GM21381 (cell line): Measurements from ENCODE around the gene SMAD6.

Experiments
- ATAC-seq: cut with Tn5 transposase; IDR thresholded peaks from one replicate; pipeline ENCODE4 v1.9.1; 2021; ENCODE audit warnings: mild to moderate bottlenecking, moderate library complexity; ENCODE audit not compliant: unreplicated experiment

The SMAD6 gene

DNA sequence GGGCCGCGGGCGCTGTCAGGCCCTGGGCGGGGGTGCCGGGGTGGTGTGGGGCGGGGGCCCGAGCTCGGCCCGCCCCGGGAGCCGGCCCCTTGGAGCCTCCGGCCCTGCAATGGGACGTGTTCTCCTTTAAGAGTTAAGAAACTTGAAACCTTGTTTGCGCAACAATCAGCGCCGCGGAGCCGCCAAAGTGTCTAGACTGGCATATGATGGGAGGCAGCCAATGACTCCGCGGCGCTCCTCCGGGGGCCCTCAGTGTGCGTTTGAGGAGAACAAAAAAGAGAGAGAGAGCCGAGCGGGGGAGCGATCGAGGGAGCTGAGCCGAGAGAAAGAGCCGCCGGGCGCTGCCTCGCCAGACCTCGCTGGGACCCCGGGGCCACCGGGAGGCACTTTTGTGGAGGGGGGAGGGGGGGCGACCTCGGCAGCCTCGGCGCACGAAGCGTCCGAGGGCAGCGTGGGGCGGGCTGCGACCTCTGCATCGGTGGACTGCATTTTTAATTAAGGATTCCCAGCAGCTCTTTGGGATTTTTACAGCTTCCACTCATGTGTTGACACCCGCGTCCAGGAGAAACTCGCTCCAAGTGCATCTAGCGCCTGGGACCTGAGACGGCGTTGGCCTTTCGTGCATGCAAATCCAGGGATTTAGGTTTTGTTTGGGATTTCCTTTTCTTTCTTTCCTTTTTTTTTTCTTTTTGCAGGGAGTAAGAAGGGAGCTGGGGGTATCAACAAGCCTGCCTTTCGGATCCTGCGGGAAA, at the start of gene SMAD6:
TSS of gene SMAD6 (plus strand) at position 202 of the 752 bp plus-strand sequence. CDS start 1,023 bp downstream, outside the sequence.
- no peak for ATAC-seq

- no peak for ATAC-seq
Observed at GRCh38 chr15:66652806-66653205, 49.2 kb upstream of the SMAD6 start.

- ATAC-seq, result no peak
Observed at GRCh38 chr15:66653398-66653797, 48.6 kb upstream of the SMAD6 start.

- ATAC-seq, result no peak
Observed at GRCh38 chr15:66653852-66654251, 48.2 kb upstream of the SMAD6 start.

GRCh38 chr15:66654361-66654738, 47.7 kb upstream of the SMAD6 start:
- no peak for ATAC-seq

DNA sequence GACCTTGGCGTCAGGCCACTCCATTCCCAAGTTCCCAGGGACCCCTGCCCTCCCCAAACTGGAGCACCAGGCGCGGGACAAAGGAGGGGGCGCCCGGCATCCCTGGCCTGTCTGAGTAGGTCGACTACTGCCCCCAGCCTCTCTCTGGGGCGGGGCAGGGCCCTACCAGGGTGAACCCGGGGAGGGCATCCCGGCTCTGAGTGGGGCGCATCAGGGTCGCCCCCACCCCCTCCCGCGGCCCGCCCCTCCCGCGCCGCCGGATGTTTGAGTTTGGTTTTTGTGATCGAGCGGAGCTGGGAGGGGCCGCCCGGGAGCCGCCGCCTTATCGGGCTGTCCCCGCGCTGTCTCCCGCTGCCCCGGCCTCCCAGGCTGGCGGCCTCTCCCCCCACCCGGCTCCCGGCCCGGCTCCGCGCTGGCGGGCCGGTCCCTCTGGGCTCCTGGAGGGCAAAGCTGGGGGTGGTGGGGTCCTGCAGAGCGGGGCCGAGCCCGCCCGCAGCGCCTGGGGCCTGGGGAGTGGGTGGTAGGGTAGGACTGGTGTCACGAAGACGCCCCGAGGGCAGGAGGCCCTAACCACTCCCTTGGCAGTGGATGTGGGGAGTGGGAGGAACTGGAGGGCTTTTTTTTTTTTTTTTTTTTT, 47.2 kb upstream of the SMAD6 start:
- no peak for ATAC-seq

GRCh38 chr15:66655511-66655910, 46.5 kb upstream of the SMAD6 start:
- no peak for ATAC-seq

DNA sequence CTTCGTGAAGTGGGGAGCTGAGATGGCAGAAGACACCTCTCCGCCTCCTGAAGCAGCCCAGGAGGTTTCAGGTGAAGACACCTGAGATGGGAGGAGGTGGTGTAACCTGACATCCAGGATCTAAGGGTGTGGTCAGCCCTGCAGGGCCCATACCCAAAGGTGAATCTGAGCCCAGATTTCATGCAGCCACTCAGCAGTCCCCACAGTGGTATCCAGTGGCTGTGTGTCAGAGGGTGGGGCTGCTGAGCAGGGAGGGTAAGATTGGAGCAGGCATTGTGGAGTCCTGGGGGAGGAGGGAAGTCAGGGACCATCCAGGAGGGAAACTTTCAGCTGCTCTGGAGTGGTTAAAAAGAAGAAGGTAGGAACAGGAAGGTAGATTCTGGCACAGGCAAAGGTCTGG, 46.0 kb upstream of the SMAD6 start:
- ATAC-seq, result no peak

DNA sequence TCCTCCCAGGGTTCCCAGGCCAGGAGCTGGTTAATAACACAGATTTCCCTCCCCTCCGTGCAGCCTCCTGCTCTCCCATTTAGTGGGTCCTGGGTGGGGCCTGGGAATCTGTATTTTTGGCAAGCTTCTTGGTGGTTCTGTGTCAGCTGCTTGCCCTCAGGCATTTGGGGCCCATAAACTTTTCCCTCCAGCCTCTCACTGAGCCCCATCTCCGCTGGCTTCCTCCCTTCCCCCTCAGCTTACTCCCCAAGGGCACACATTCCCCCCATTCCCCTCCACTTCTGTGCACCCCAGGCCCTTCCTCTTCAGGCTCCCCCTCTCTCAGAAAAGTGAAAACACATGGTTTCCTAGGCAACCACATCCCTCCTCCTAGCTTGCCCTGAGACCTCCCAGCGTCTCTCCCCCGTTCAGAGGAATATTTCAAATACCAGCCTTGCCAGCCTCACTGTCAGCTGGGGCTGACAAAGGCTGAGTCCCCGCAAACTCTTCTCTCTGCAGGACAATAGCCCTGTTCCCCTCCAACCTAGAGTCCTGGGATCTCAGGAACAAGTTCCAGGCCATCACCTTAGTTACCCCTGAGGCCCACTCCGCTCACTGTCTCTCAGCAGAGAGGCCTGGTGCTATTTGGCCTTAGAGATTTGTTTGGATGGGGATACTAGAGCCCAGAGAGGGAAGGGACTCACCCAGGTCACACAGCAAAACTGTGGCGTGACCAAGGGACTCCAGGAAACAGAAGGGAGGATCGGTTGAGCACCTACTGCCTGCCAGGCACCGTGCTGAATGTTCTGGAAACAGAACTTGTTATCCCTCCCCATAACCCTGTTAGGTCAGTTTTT, 44.6 kb upstream of the SMAD6 start:
- ATAC-seq, result no peak

DNA sequence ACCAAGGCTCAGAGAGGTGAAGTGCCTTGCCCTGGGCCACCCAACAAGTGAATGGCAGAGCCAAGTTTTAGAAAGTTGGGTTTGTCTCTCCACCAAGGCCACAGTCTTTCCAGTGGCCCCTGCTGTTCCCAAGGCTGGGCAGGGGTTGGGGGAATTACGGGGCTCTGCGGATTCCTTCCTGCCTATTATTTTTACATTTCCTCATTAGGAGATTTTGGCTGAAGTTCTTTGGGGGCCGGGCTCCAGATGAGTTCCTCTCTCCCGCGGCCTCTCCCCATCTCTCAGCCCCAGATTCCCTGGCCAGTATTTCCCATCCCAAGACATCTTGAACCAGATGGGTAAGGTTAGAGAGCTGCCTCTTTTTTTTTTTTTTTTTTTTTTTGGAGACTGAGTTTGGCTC, 44.0 kb upstream of the SMAD6 start:
- ATAC-seq, result no peak

DNA sequence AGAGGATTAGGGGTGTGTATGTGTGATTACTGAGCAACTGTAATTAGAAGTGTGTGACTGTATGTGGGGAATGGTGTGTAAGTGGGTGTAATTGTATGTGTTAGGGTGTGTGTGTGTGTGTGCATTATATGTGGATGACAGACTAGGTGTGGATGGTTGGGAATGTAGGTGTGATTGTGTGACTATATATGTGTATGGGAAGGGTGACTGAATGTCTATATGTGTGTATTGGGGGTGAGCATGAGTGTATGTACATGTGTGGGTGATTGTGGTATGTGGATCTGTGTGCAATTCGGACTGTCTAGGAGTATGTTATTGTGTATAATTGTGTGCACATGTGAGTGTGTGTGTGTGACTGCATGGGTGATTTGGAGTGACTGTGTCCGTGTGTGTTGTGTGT, 43.2 kb upstream of the SMAD6 start:
- ATAC-seq, result no peak

- no peak for ATAC-seq
Observed at GRCh38 chr15:66659384-66659783, 42.7 kb upstream of the SMAD6 start.

DNA sequence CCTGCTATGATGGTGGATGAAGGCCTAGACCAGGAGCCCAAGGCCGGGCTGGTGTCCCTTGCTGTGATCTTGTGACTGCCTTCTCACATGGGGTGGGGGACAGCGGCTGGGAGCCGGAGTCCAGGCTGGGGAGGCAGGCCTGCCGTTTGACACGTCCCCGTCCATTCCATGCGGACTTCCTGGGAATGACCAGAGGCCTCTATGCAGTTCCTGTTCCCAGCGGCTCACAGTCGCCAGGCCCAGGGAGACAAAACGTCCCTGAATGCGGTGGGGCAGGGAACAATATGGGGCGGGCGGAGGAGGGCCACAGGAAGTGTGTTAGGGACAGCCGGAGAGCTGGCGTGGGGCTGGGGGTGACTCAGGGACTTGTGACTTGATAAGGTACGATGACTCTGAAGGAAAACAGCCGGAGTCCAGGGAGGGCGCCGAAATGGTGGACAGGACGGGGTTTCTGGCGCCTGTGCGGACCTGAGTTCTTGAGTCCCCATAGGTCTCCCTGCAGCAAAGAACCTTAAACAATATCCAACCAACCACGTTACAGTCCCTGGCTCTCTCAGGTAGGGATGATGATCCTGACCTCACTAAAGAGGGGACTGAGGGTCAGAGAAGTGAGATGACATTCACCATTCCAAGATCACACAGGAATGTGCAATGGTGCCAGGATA, 40.5 kb upstream of the SMAD6 start:
- ATAC-seq, result no peak

DNA sequence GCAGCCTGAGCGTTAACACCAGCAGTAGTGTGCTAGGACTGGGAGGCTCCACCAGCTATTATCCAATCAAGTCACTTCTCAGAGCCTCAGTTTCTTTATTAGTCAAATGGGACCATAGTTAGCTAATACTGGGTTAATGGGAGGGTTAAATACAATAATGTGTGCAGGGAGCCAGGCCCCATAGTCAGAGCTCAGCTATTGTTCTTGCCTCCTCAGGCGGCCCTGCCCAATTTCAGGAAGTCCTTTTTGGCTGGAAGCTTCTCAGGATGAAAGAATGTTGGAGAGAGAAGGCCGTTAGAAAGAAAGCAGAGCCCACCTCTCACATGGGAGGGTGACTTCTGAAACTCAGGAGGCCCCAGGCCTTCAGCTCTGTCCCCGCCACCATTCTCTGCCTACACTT, 39.5 kb upstream of the SMAD6 start:
- no peak for ATAC-seq

- ATAC-seq, result no peak
Observed at GRCh38 chr15:66663664-66664063, 38.4 kb upstream of the SMAD6 start.

- no peak for ATAC-seq
Observed at GRCh38 chr15:66670175-66670574, 31.9 kb upstream of the SMAD6 start.

DNA sequence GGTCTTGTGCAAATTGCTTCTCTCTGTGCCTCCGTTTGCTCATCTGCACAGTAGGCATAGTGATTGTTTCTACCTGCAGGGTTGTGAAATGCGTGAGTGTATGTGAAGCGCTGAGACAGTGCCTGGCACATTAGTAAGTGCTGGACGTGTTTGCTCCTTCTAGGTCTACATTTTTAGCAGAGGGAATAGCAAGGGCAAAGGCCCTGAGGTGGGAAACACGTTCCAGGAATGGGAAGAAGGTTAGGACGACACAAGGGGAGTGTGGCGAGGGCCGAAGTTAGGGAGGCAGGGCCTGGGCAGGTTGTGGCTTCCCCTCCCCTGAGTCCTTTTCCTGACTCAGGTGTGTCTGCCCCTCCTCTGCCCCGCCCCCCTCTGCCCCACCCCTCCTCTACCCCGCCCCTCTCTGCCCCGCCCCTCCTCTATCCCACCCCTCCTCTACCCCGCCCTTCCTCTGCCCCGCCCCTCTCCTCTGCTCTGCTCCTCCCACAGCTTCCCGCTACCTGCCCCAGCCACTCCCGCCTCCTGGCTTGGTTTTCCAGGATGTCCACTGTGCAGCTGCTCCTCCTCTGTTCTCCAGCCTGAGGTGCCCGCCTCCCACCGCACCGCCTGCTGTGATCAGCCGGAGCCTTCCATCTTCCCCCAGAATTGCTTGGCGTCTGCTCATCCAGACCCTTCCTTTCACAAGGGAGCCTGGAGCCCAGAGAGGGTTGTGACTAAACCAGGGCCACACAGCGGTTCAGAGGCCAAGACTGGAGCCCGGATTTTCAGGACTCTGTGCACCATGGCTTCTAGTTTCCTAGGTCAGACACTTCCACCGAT, 31.1 kb upstream of the SMAD6 start:
- ATAC-seq, result no peak

DNA sequence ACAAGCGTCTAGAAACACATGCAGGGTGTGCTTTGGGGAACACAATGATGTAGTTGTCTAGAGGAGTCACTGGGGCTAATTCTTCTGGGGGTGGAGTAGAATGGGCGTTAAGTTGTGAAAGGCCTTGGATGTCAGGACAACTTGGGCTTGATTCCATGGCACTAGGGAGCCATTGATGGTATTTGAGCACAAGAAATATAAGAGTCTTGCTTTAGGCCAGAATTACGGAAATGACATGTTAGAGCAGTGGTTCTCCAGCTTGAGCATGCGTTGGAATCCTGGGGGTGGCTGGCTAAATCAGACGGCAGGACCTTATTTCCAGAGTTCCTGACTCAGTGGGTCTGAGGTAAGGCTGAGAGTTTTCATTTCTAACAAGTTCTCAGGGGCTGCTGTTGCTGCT, 29.2 kb upstream of the SMAD6 start:
- ATAC-seq, result no peak

DNA sequence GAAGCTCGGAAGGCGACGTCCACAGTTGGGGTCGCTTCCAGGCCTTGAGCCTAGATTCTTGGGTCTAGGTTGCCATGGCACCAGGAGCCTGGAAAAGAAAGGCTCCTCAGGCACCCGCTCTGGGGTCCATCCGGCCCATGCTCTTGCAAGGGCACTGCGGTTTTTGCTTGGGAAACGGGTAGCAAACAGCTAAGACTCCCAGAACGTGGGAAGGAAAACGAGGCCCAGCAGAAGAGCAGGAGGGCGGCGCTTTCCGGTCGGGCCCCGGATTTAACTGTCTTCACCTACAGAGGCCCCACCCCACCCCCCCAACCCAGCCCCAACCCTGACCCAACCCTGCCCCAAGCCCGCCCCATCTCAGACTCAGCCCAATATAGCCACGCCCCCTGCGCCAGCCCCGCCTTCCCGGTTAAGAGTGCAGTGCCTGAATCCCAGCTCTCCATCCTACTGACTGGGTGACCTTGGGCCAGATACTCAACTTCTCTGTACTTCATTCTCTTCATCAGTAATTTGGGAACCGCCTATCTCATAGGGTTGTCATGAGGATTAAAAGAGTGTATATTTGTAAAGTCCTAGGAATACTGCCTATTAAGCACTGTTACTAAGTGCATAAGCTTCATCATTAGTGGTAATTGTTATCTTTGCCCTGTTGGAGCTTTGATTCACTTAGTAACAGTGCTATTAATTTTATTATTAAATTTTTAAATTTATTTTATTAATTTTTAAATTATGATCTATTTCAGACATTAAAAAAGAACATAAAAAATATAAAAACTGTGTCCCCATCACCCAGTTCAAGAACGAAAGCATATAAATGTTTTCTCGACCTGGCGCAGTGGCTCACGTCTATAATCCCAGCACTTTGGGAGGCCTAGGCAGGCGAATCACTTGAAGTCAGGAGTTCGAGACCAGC, 28.4 kb upstream of the SMAD6 start:
- ATAC-seq, result no peak
